NCI-H2029 (cell line): ENCODE data around the gene CNTN1.

Source experiments
- DNase-seq: peaks from one replicate; lab custom pipeline; 2025; lab: John Stamatoyannopoulos, UW

Gene CNTN1

DNA sequence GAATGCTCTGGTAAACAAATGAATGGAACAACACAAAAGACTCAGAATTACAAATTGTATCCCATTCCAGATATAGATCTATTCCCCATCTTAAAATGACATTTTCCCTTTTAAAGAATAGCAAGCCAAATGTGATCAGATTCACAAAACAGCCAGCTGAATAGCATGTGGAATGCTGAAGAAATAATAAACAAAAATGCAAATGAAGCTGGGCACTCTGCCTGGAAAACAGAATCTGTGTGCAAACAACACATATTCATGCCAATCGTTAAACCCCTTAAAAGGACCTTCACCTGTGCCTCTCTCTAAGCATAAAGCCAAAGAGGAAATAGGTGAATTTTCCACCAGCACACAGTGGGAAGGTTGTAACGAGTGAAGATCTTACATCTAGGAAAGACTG is 428.0 kb downstream of the CNTN1 start:
- peak; percentile 68 for DNase-seq

DNA sequence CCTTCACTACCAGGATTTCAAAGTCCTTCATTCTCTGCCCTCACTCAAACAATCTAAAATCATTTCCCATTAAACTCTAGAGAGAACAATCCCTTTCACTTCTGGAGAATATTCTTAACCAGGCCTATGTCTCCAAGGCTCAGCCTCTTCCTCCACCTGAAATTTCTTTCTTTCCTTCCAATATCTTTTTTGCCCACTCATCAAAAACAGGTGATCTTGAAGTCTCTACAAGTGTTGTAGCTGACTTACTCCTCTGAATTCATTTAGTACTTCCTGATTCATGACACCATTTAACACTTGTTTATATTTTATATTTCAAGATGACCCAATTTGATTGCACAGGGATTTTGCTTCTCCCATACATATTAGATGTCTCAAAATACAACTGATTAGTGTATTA is 429.1 kb downstream of the CNTN1 start:
- DNase-seq = no peak
